Measurements from ENCODE around the gene SSTR3. TPM values are rescaled to one million over a fixed set of nuclear protein-coding genes. Genes with fewer than 3 reads are reported as not detected.

The SSTR3 gene
- total and polyA plus RNA-seq, 2 of the 13 experiments (the other 11 are each of a cell fraction or from before 2014, with no cell fraction given), result 0.08 to 0.64 TPM

GRCh38 chr22:37243402-37244113 is 31.3 kb upstream of the SSTR3 start:
- FAIRE-seq, result no peak
- peaks cover 2% of the 10 kb centered on the region; the same call in 1 of the 2 replicates for H4K20me1 ChIP-seq (ENCODE audit: insufficient read depth, low read length)
- intact Hi-C loops (cut with micrococcal nuclease; ENCODE audit: unreplicated experiment), result no loop called here
- in situ Hi-C loops (cut with HindIII; ENCODE audit: extremely low pct_ligation_motif_present, low pct_unique_long_range_greater_than_20kb), result no loop called here
- H3K27me3 ChIP-seq (ENCODE audit: control insufficient read depth in 1 of 2, insufficient read depth in 2 of 2, low read length in 2 of 2), result peaks cover 0 to 42% of the 10 kb centered on the region in 2 experiments; a peak in 3 of 5 replicates
- 0 out of 2 replicates have a peak, but pooled peaks cover 5% of the 10 kb centered on the region for H3K4me1 ChIP-seq (ENCODE audit: insufficient read depth, low read length)
- CTCF ChIA-PET (ENCODE audit: low intra/inter-chr PET ratio, low total read pairs), result no interaction called here
- no peaks in the 10 kb centered on the region for H3K9me3 ChIP-seq (ENCODE audit: low read length)
- no peak overlapping the region for H3K4me2 ChIP-seq (ENCODE audit: low read depth, low read length)
- no peak overlapping the region for H2AFZ ChIP-seq (ENCODE audit: low read length)
- no peak for DNase-seq (ENCODE audit: low spot score)
- H3K36me3 ChIP-seq (replicated peaks in 1 of 2; ENCODE audit: control insufficient read depth in 1 of 2, insufficient read depth in 2 of 2, low read length in 2 of 2), result no peaks in the 10 kb centered on the region
- 42% methylated on average over 10 of the region's 12 CpGs for WGBS (ENCODE audit: low lambda C conversion rate)
- H3K27ac ChIP-seq (ENCODE audit: extremely low read length, insufficient read depth, low read length), result no peak overlapping the region
- no peak overlapping the region for H3K4me3 ChIP-seq (replicated peaks in 1 of 3; ENCODE audit: insufficient read depth in 1 of 3, low read depth in 2 of 3, low read length in 3 of 3)
- H3K9ac ChIP-seq (ENCODE audit: insufficient read depth, low read depth, low read length), result no peak overlapping the region
- no TSS peak for BruUV-seq (replicated peaks)
- ATAC-seq, result no peak
- TF ChIP-seq FOXO1 (CRISPR knock-in tag; IDR thresholded peaks at IDR 0.05), result no peak
- peak; percentile 97 for TF ChIP-seq ZNF768 (CRISPR knock-in tag; IDR thresholded peaks at IDR 0.05)
- H3K79me2 ChIP-seq (ENCODE audit: insufficient read depth, low read length), result no peaks in the 10 kb centered on the region
- POLR2A ChIA-PET, result no interaction called here

DNA sequence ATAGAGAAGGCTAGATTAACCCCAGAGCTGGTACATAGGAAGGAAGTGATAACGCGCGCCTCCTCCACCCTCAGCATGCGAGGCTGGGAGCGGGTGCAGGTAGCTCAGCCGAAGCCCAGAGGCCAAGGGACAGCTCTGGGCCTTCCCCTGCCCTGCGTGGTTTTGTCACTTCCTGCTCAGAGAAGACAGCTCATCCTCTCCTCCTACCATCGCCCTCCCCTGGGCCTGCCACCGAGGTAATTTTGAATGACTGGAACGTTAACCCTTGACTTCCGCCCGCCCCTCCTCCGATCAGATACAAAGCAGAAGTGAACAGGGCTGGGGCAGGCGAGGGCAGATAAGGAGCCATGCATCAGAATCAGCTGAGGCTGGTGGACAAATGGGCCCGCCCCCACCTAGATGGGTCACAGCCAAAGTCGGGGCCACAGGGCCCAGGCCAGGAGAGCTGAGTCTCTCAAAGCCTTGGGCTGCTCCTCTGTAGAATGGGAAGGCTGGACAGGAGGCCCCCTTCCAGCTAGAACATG is 30.2 kb upstream of the SSTR3 start:
- Histone ChIP-seq H2AFZ (ENCODE audit: low read length) (no peak overlapping the region), H3K4me3 (replicated peaks in 1 of 3; ENCODE audit: insufficient read depth in 1 of 3, low read depth in 2 of 3, low read length in 3 of 3) (no peak overlapping the region), H3K36me3 (replicated peaks in 1 of 2; ENCODE audit: control insufficient read depth in 1 of 2, insufficient read depth in 2 of 2, low read length in 2 of 2) (no peaks in the 10 kb centered on the region), H3K4me2 (ENCODE audit: low read depth, low read length) (no peak overlapping the region), H3K79me2 (ENCODE audit: insufficient read depth, low read length) (no peaks in the 10 kb centered on the region), H3K9me3 (ENCODE audit: low read length) (no peaks in the 10 kb centered on the region), H3K4me1 (ENCODE audit: insufficient read depth, low read length) (0 out of 2 replicates have a peak, but pooled peaks cover 5% of the 10 kb centered on the region), H3K27me3 (ENCODE audit: control insufficient read depth in 1 of 2, insufficient read depth in 2 of 2, low read length in 2 of 2) (peaks cover 0 to 44% of the 10 kb centered on the region in 2 experiments; a peak in 3 of 5 replicates), H3K9ac (ENCODE audit: insufficient read depth, low read depth, low read length) (no peak overlapping the region), H3K27ac (ENCODE audit: extremely low read length, insufficient read depth, low read length) (no peak overlapping the region), H4K20me1 (ENCODE audit: insufficient read depth, low read length) (peaks cover 2% of the 10 kb centered on the region; the same call in 1 of the 2 replicates)
- POLR2A ChIA-PET, result no interaction called here
- TF ChIP-seq ZFP62 (CRISPR knock-in tag; IDR thresholded peaks at IDR 0.05) (no peak), ZNF652 (CRISPR knock-in tag; IDR thresholded peaks at IDR 0.05; ENCODE audit: borderline replicate concordance, low read depth) (0 out of 2 replicates have a peak, but pooled peaks have one; percentile 45), GABPA (IDR thresholded peaks at IDR 0.05; ENCODE audit: low read depth, low read length) (no peak), GABPA (CRISPR knock-in tag; IDR thresholded peaks at IDR 0.05; ENCODE audit: low read depth) (0 out of 2 replicates have a peak, but pooled peaks have one; percentile 23)
- intact Hi-C loops (cut with micrococcal nuclease; ENCODE audit: unreplicated experiment), result no loop called here
- no peak; the same call in 2 of the 3 replicates for ATAC-seq
- BruUV-seq (replicated peaks), result no TSS peak
- WGBS (ENCODE audit: low lambda C conversion rate), result 24% methylated on average over 14 of the region's 16 CpGs
- DNase-seq (ENCODE audit: low spot score), result no peak
- no peak for FAIRE-seq
- in situ Hi-C loops (cut with HindIII; ENCODE audit: extremely low pct_ligation_motif_present, low pct_unique_long_range_greater_than_20kb), result no loop called here
- CTCF ChIA-PET (ENCODE audit: low intra/inter-chr PET ratio, low total read pairs), result no interaction called here
